Nephron (organoid): ENCODE data around the gene GRID2IP.

Experiments
- H3K27ac Mint-ChIP-seq, 3 experiments: 2 replicates each; pipeline ENCODE4 v1.8.0; 2020; ENCODE audit warnings: mixed read lengths in 3 of 3, mild to moderate bottlenecking in 2 of 3, moderate library complexity in 1 of 3
- H3K27me3 Mint-ChIP-seq: 2 replicates; pipeline ENCODE4 v1.8.0; 2021; ENCODE audit warnings: low read depth, mild to moderate bottlenecking, moderate library complexity, mixed read lengths
- H3K36me3 Mint-ChIP-seq: 2 replicates; pipeline ENCODE4 v1.8.0; 2020; ENCODE audit warnings: low read depth, mixed read lengths
- H3K4me1 Mint-ChIP-seq: 2 replicates; pipeline ENCODE4 v1.8.0; 2020; ENCODE audit warnings: mixed read lengths
- H3K4me3 Mint-ChIP-seq, 3 experiments: 2 replicates each; pipeline ENCODE4 v1.8.0; 2020; ENCODE audit warnings: mild to moderate bottlenecking in 3 of 3, mixed read lengths in 3 of 3, moderate library complexity in 2 of 3
- H3K9me3 Mint-ChIP-seq: 2 replicates; pipeline ENCODE4 v1.8.0; 2020; ENCODE audit warnings: mixed read lengths
- TF ChIP-seq, protein P1 (sequence below), 3 experiments: fragments of 200-600 bp; sonication (generic); IDR thresholded peaks; one replicate each; pipeline ENCODE4 v1.5.0; 2021; ENCODE audit warnings: antibody characterized with exemption in 3 of 3; ENCODE audit not compliant: unreplicated experiment in 3 of 3

The GRID2IP gene

DNA sequence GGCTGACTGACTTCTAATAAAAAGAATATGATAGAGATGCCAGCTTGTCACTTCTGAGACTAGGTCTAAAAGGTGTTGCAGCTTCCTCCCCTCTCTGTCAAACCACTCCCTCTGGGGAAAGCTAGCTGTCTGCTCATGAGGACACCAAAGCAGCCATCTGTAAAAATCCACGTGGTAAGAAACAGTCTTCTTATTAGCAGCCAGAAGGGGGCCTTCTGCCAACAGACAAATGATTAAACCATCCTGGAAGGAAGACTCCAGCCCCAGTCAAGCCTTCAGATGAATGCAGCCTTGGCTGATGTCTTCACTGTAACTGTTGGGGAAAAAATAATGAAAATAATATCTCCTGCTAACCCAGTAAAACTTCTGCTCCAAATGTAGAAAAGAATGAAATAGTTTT is 61.6 kb downstream of the GRID2IP start:
- Mint-ChIP-seq H3K4me1 (no peaks in the 10 kb centered on the region), H3K36me3 (no peaks in the 10 kb centered on the region), H3K4me3 (no peak overlapping the region), H3K9me3 (peaks cover 6% of the 10 kb centered on the region), H3K27me3 (peaks cover 25% of the 10 kb centered on the region), H3K27ac (no peak overlapping the region)
- TF ChIP-seq, protein P1, sequence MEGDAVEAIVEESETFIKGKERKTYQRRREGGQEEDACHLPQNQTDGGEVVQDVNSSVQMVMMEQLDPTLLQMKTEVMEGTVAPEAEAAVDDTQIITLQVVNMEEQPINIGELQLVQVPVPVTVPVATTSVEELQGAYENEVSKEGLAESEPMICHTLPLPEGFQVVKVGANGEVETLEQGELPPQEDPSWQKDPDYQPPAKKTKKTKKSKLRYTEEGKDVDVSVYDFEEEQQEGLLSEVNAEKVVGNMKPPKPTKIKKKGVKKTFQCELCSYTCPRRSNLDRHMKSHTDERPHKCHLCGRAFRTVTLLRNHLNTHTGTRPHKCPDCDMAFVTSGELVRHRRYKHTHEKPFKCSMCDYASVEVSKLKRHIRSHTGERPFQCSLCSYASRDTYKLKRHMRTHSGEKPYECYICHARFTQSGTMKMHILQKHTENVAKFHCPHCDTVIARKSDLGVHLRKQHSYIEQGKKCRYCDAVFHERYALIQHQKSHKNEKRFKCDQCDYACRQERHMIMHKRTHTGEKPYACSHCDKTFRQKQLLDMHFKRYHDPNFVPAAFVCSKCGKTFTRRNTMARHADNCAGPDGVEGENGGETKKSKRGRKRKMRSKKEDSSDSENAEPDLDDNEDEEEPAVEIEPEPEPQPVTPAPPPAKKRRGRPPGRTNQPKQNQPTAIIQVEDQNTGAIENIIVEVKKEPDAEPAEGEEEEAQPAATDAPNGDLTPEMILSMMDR (IDR thresholded peaks at IDR 0.05; ENCODE audit: unreplicated experiment in 3 of 3) = no peak

DNA sequence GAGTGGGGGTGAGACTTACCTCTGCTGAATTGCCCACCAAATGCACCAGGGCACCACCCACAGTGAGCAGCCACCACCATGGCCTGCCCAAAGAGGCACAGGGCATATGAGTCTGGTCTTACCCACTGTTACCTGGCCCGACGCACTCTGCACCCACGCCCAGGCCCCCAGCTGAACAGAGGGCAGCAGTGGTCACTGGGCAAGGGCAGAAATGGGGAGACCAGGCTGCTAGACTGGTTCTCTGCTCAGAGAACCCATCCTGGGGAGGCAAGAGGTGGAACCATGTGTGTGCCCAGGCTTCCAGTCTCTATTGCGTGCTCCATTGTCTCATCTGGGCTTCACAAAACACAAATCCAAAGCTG is 64.1 kb downstream of the GRID2IP start:
- no peaks in the 10 kb centered on the region for H3K36me3 Mint-ChIP-seq
- TF ChIP-seq, protein P1 (IDR thresholded peaks at IDR 0.05; ENCODE audit: unreplicated experiment in 3 of 3) = no peak
- peaks cover 6% of the 10 kb centered on the region for H3K4me1 Mint-ChIP-seq
- H3K27me3 Mint-ChIP-seq = peaks cover 17% of the 10 kb centered on the region
- H3K4me3 Mint-ChIP-seq = peak overlapping the region in 1 of 3 experiments; percentile 36
- H3K27ac Mint-ChIP-seq = no peak overlapping the region
- H3K9me3 Mint-ChIP-seq = peaks cover 12% of the 10 kb centered on the region

DNA sequence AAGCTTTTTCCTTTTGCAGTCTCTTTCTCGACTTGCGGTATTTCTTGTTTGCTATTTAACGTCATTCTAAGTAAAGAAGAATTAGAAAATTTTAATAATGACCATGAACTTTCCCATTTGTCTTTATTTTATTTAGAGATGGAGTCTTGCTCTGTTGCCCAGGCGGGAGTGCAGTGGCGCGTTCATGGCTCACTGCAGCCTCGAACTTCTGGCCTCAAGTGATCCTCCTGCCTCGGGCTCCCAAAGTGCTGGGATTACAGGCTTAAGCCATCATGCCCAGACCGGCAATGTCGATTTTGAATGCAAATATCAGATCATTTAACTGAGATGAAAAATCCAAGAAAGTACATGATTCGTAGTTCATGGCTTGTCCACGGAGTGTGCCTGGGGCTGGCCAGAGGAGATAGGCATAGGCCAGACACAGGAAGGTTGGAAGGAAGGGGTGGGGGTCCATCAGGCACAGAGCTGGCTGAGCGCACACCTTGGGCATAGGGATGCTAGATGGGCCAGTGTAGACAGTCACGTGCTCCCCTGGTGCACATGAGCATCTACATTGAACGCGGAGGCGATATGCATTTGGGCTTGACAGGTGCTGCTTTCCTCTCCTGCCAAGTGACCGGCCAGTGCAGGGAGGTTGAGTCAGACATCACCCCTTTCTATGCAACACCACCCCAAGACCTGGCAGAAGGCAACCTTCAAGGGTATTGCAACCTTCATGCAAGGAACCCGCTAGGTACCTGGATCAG is 64.7 kb downstream of the GRID2IP start:
- Mint-ChIP-seq H3K9me3 (peaks cover 12% of the 10 kb centered on the region), H3K4me1 (peaks cover 7% of the 10 kb centered on the region), H3K27ac (no peak overlapping the region), H3K27me3 (peaks cover 12% of the 10 kb centered on the region), H3K4me3 (peak overlapping the region in 1 of 3 experiments; percentile 15), H3K36me3 (peaks cover 1% of the 10 kb centered on the region)
- TF ChIP-seq, protein P1 (IDR thresholded peaks at IDR 0.05; ENCODE audit: unreplicated experiment in 3 of 3) = no peak

DNA sequence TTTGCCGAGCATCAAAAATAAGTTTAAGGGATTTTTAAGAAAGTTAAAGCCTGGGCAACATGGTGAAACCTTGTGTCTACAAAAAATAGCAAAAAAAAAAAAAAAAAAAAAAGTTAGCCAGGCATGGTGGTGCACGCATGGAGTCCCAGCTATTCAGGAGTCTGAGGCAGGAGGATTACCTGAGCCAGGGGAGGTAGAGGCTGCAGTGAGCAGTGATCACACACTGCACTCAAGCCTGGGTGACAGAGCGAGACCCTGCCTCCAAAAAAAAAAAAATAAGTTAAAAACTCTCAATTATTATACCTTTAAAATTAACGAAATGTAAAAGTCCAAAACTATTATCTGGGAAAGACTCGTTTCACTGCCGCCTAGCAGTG is 68.5 kb downstream of the GRID2IP start:
- Mint-ChIP-seq H3K27me3 (peaks cover 5% of the 10 kb centered on the region), H3K27ac (peak overlapping the region; percentile 97 to 100 (median 98)), H3K4me3 (peak overlapping the region; percentile 96 to 99 (median 99)), H3K36me3 (peaks cover 24% of the 10 kb centered on the region), H3K9me3 (peaks cover 6% of the 10 kb centered on the region), H3K4me1 (peaks cover 37% of the 10 kb centered on the region)
- TF ChIP-seq, protein P1 (IDR thresholded peaks at IDR 0.05; ENCODE audit: unreplicated experiment in 3 of 3) = no peak

DNA sequence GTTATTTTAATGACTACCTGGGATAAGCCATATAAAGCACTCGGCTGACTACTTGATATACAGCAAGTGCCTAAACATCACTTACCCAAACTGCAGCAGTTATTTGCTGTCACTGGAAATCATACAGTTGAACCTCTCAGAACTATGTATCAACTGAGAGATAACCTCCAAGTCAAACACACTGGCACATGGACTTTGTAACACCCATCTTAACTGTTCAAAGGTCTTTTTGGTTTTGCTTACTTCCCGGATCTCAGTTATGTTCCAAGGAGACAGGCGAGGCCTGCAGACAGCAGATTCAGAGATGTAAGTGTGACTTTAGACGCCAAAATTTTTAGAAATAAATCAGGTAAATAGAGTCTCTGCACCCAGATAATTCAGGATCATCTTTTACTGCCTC is 69.0 kb downstream of the GRID2IP start:
- TF ChIP-seq, protein P1 (IDR thresholded peaks at IDR 0.05; ENCODE audit: unreplicated experiment in 3 of 3) = no peak
- H3K27ac Mint-ChIP-seq = peak overlapping the region; percentile 45 to 98 (median 49)
- H3K4me1 Mint-ChIP-seq = peaks cover 41% of the 10 kb centered on the region
- H3K36me3 Mint-ChIP-seq = peaks cover 24% of the 10 kb centered on the region
- peaks cover 5% of the 10 kb centered on the region for H3K27me3 Mint-ChIP-seq
- H3K4me3 Mint-ChIP-seq = peak overlapping the region; percentile 96 to 99 (median 99)
- peaks cover 6% of the 10 kb centered on the region for H3K9me3 Mint-ChIP-seq

DNA sequence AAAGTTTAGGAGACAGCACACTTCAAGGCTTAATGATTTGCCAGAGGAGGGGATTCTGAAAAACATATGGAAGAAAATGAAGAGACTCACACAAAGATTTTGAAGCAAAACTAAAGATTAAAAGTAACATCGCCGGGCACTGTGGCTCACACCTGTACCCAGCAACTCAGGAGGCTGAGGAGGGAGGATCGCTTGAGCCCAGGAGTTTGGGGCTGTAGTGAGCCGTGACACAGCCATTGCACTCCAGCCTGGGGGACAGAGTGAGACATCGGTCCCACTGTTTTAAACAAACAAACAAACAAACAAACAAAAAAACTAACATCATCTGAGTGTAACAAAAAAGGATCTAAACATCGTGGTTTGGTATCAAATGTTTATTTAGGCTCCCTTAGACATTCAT is 69.8 kb downstream of the GRID2IP start:
- Mint-ChIP-seq H3K27ac (peak overlapping the region in 2 of 3 experiments; percentile 48 to 49), H3K36me3 (peaks cover 24% of the 10 kb centered on the region), H3K4me1 (peaks cover 50% of the 10 kb centered on the region), H3K4me3 (peak overlapping the region; percentile 74 to 87 (median 83)), H3K27me3 (peaks cover 5% of the 10 kb centered on the region), H3K9me3 (peaks cover 6% of the 10 kb centered on the region)
- TF ChIP-seq, protein P1 (IDR thresholded peaks at IDR 0.05; ENCODE audit: unreplicated experiment in 3 of 3) = no peak
